DND-41 (cell line): ENCODE measurements around the gene GUCY1A1.

Experiments used
- ATAC-seq: fragments of 200-7000 bp; cut with Tn5 transposase; 3 replicates; pipeline ENCODE4 v1.9.1; 2021; ENCODE audit warnings: low read depth; ENCODE audit not compliant: insufficient read depth
- DNase-seq: peaks from one replicate; pipeline ENCODE4 v3.0.0-alpha.2; 2020
- H2AFZ ChIP-seq: 2 replicates; pipeline ENCODE4 v1.6.0; 2012; ENCODE audit warnings: low read depth, low read length
- H3K27ac ChIP-seq: 2 replicates; pipeline ENCODE4 v1.5.1; 2012; ENCODE audit warnings: low read length, inconsistent platforms
- H3K27me3 ChIP-seq: fragments of 200-600 bp; sonication (generic); 2 replicates; pipeline ENCODE4 v1.6.0; 2012; ENCODE audit warnings: low read length, mild to moderate bottlenecking, inconsistent platforms; ENCODE audit not compliant: insufficient read depth, poor library complexity
- H3K36me3 ChIP-seq: 2 replicates; pipeline ENCODE4 v1.5.1; 2012; ENCODE audit warnings: low read length, inconsistent platforms; ENCODE audit not compliant: insufficient read depth
- H3K4me1 ChIP-seq: 2 replicates; pipeline ENCODE4 v1.5.1; 2012; ENCODE audit warnings: mild to moderate bottlenecking, low read length; ENCODE audit not compliant: insufficient read depth
- H3K4me2 ChIP-seq: 2 replicates; pipeline ENCODE4 v1.6.0; 2012; ENCODE audit warnings: mild to moderate bottlenecking, moderate library complexity, low read length, inconsistent platforms; ENCODE audit not compliant: insufficient read depth
- H3K4me3 ChIP-seq, 2 experiments: fragments of 200-600 bp in 1 of 2; shearing (Covaris generic) in 1 of 2; 2 replicates each; pipeline ENCODE4 v1.5.1; 2012 to 2016; ENCODE audit warnings: inconsistent platforms in 2 of 2, low read length in 2 of 2, mild to moderate bottlenecking in 2 of 2, low read depth in 1 of 2, moderate library complexity in 1 of 2
- H3K79me2 ChIP-seq: 2 replicates; pipeline ENCODE4 v1.6.0; 2012; ENCODE audit warnings: low read length, inconsistent platforms; ENCODE audit not compliant: insufficient read depth
- H3K9ac ChIP-seq: 2 replicates; pipeline ENCODE4 v1.6.0; 2012; ENCODE audit warnings: low read depth, mild to moderate bottlenecking, inconsistent platforms, low read length, moderate library complexity
- H3K9me3 ChIP-seq: 2 replicates; pipeline ENCODE4 v1.5.1; 2012; ENCODE audit warnings: low read length, moderate library complexity, mild to moderate bottlenecking, inconsistent platforms; ENCODE audit not compliant: insufficient read depth, severe bottlenecking
- H4K20me1 ChIP-seq: 2 replicates; pipeline ENCODE4 v1.6.0; 2012; ENCODE audit warnings: low read length; ENCODE audit not compliant: insufficient read depth
- CTCF ChIP-seq: IDR thresholded peaks from 2 replicates; pipeline ENCODE4 v1.5.1; 2012; ENCODE audit warnings: borderline replicate concordance, low read length, moderate library complexity, mild to moderate bottlenecking; ENCODE audit not compliant: poor library complexity, severe bottlenecking; ENCODE audit errors: extremely low read depth
- EZH2 ChIP-seq: IDR thresholded peaks from 3 replicates; pipeline ENCODE4 v1.6.1; 2012; ENCODE audit warnings: borderline replicate concordance, low read depth, mild to moderate bottlenecking, moderate library complexity, low read length, inconsistent platforms; ENCODE audit not compliant: severe bottlenecking

GUCY1A1 gene

GRCh38 chr4:155693015-155693663 is 26.5 kb downstream of the GUCY1A1 start:
- H3K4me3 ChIP-seq: no peak overlapping the region
- no peak overlapping the region for H3K9ac ChIP-seq
- DNase-seq: no peak
- no peak overlapping the region for H3K27ac ChIP-seq
- H4K20me1 ChIP-seq: no peaks in the 10 kb centered on the region
- H3K79me2 ChIP-seq: no peaks in the 10 kb centered on the region
- no peaks in the 10 kb centered on the region for H3K9me3 ChIP-seq
- no peaks in the 10 kb centered on the region for H3K27me3 ChIP-seq
- TF ChIP-seq CTCF (no peak), EZH2 (no peak)
- H3K4me1 ChIP-seq: peaks cover 8% of the 10 kb centered on the region; the same call in 1 of the 2 replicates
- H3K36me3 ChIP-seq: peaks cover 14% of the 10 kb centered on the region; the same call in 1 of the 2 replicates
- H2AFZ ChIP-seq: no peak overlapping the region
- no peak for ATAC-seq
- H3K4me2 ChIP-seq: no peak overlapping the region

GRCh38 chr4:155694100-155694785 is 27.6 kb downstream of the GUCY1A1 start:
- H3K27ac ChIP-seq: no peak overlapping the region
- no peak for DNase-seq
- H3K36me3 ChIP-seq: peaks cover 20% of the 10 kb centered on the region; the same call in 1 of the 2 replicates
- H3K79me2 ChIP-seq: no peaks in the 10 kb centered on the region
- no peak overlapping the region for H2AFZ ChIP-seq
- no peak for ATAC-seq
- no peaks in the 10 kb centered on the region for H3K9me3 ChIP-seq
- H3K4me1 ChIP-seq: peaks cover 8% of the 10 kb centered on the region; the same call in 1 of the 2 replicates
- H4K20me1 ChIP-seq: no peaks in the 10 kb centered on the region
- H3K9ac ChIP-seq: no peak overlapping the region
- H3K4me2 ChIP-seq: no peak overlapping the region
- TF ChIP-seq CTCF: no peak
- no peak for TF ChIP-seq EZH2
- no peaks in the 10 kb centered on the region for H3K27me3 ChIP-seq
- H3K4me3 ChIP-seq: no peak overlapping the region

GRCh38 chr4:155696226-155696625 is 29.6 kb downstream of the GUCY1A1 start:
- Histone ChIP-seq H3K79me2 (no peaks in the 10 kb centered on the region), H3K9ac (no peak overlapping the region), H2AFZ (no peak overlapping the region), H3K9me3 (no peaks in the 10 kb centered on the region), H4K20me1 (no peaks in the 10 kb centered on the region), H3K4me3 (no peak overlapping the region), H3K36me3 (peaks cover 20% of the 10 kb centered on the region; the same call in 1 of the 2 replicates), H3K4me2 (no peak overlapping the region), H3K27ac (no peak overlapping the region), H3K27me3 (no peaks in the 10 kb centered on the region), H3K4me1 (peaks cover 8% of the 10 kb centered on the region; the same call in 1 of the 2 replicates)
- ATAC-seq: no peak
- no peak for DNase-seq
- TF ChIP-seq EZH2 (no peak), CTCF (no peak)
